Activated CD4-positive, CD25-positive, alpha-beta regulatory T cell treated with anti-CD3 and anti-CD28 coated beads, Interleukin-2, amount 50 U/mL, for 72 hours (primary cell): Measurements from ENCODE around the gene HPX.
"Not testable (repeated sequence)": the region's sequence is repeated elsewhere in the genome, so short reads cannot be mapped to it uniquely, and the experiment has no call there.

ENCODE experiments used
- DNase-seq: peaks from one replicate; pipeline ENCODE4 v3.0.0; 2021

Gene HPX

DNA sequence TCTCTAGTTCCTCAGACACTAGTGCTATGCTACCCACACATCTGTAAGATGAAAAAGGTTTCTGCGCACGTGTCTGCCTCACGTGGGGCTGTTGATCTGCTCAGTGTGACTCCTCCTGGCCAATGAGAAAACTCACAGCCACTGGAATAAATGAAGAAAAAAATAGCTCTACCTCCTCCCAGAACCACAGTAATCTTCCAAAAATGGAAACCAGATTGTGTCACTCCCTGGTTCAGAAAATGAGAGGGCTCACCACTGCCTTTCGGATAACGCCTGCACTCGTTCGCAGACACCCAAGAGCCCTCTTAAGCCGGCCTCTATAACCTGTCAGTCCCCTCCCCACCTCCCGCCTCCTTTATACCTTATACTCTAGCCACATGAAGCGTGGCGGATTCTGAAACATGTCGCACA lies 27.0 kb downstream of the HPX start:
- DNase-seq, result peak; percentile 58

DNA sequence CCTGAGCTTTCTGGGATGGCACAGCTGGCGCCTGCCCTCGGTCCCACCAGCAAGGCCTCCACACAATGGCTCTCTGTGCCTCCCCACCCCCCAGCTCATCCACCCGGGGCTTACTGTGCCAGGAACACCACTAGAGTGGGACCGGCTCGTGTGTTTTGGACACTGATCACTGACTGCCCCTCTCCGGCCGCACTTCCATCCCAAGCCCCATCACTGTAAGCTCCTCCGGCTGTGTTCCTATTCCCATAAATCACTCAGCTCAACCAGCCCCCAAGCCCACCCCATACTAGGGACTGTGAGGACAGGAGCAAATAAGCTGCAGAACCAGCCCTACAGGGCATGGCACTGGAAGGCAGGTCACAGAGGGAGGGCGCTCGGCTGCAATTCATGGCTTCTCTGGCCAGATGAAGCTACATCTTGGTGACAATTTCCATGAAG lies 29.2 kb downstream of the HPX start:
- no peak for DNase-seq

DNA sequence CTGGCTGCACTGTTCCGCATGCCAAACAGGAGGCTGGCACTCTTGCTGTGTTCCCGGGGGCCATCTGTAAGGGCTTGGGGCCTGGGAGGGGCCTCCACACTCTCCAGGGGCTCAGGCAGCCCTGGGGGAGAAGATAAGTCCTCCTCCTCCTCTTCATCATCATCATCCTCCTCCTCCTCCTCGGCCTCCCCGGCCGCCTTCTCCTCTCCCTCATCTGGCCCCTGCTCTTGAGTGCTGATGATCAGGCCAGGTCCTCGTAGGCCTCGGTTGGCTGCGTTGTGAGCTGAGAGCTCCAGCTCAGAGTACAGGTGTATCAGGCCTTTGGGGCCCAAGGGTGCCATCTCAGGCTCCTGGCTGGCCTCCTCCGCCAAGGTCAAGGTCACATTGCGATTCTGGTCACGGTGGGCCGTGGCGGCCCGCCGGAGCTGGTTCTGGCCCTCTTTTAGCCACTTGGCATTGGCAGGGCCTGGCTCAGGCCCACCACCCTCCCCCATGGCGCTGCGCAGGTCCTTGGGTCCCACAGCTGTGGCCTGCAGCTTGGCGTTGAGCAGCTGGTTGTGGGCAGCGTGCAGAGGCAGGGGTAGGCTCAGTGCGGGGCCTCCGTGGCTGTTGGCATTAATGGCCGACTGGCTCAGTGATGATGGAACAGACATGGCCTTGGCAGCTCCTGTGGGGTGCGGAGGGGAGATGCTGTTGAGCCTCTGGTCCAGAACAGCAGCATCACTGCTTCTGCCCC lies 29.9 kb downstream of the HPX start:
- DNase-seq, result no peak

DNA sequence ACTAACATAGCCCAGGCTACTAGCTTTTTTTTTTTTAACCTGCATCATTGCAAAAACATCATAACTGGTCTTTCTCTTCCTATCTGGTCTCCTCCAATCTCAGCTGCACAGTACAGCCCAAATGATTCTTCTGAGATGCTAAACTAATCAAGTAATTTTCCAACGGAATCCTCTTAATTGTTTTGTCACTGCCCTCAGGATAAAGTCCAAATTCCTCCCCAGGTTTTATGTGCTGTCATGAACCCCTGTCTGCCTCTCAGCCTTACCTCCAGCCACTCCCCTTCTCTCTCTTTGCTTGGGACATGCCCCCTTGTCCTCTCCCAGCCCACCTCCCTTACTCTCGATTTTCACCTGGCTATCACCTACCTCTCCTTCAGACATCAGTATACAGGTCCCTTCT lies 34.4 kb downstream of the HPX start:
- no peak for DNase-seq

DNA sequence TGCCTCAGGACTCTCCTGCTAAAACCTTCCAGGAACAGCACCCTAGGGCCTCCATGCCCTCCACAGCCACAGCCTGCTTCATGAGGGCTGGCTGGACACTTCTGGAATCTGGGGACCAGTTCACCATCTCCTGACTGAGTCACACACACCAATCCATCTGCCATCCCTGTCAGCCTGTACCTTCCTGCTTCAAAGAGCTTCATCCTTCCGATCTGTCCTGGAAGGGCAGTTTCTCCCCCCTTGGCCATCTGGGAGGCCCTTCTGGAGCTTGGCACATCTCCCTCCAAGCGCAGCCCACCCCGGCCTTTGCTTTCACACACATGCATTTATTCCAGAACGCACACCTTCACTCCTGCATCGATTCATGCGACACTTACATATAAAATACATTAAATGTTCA lies 34.9 kb downstream of the HPX start:
- no peak for DNase-seq

DNA sequence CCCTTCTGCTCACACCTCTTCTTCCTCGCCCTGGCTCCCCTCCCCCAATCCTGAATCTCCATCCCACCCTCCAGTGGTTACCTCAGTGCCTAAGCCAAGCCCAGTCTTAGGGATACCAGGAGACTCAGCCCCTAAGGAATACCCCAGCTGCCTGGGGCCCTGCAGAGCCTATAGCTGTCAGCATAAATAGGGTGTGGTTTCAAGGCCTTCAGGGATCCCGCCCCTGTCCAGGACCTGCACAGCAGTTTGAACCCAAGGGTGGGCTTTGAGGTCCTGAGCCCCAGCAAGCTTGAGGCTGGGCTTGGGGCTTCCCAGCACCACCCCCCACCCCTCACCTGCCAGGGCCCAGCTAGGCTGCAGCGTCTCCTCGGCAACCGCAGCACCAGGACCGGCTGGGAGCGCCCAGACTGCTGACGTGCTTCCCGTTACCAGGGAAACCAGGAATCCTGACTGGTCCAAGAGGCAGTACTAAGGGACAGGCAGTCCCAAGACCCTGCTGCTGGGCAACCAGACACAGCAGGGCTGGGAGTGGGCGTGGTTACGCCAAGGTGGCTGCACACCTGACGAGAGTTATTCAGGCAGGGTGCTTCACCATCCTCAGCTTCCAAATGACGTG lies 35.6 kb downstream of the HPX start:
- DNase-seq, result no peak

DNA sequence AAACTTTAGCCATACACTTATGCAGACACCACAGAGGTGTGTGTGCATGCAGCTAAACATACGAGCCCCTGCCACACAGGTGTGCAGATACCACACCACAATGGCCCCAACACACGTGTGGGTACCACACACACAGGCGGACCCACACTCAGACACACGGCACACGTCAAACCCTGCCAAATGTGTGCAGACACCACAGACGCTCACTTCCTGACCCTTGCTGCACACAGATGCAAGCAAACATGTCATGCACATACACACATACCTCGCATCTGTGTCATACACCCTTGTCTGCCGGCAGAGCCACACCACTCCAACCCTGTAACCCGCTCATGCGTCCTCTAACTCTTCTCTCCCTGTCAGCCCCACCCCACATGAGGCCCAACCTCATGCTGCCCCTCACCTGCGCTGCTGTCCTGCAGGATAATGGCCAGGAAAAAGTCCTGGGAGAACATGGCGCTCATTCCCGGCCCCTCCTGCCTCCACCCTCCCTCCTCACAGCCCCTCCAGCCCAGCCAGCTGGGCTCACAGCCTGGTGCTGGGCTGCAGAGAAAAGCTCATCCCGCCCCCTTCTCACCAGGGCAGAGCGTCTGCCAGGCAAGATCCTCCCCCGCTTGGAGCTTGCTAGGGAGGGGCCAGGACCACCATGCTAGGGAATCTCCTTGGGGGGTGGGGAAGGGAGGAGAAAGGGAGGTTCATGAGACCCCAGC lies 36.3 kb downstream of the HPX start:
- no peak for DNase-seq

DNA sequence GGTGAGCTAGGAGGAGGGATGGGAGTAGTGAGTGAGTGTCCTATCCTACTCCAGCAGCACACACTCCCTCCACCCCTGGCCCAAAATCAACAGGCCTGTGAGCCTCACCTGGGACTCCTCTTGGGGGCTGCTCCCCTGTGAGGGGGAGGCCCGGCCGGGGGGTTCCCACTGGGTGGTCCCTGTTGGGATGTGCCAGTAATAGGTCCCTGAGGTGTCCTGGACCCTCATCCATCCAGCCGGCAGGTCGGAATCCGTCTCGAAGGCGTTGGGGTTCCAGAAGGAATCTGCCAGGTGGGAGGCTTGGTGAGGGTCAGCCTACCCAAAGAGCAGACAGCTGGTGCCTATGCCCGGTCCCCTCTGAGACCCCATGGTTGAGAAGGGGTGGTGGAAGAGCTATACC lies 37.2 kb downstream of the HPX start:
- no peak for DNase-seq

DNA sequence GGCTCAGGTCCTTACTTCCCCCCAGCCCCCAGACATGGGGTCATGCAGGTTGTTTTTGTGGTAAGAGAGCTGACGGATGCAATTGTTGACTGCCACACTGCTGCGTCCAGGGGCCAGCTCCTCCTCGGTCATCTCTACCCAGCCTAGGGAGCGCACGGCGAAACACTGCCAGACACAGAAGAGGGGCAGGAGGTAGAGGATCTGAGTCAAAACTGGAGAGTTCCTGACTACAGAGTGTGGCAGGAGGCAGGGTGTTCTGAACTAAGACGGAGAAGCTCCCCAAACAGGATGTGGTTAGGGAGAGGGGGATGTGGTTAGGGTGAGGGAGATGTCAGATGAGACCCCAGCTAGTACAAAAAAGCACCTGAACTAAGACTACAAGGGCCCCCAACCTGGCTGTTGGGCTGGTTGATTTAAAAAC lies 38.2 kb downstream of the HPX start:
- peak; percentile 50 for DNase-seq

DNA sequence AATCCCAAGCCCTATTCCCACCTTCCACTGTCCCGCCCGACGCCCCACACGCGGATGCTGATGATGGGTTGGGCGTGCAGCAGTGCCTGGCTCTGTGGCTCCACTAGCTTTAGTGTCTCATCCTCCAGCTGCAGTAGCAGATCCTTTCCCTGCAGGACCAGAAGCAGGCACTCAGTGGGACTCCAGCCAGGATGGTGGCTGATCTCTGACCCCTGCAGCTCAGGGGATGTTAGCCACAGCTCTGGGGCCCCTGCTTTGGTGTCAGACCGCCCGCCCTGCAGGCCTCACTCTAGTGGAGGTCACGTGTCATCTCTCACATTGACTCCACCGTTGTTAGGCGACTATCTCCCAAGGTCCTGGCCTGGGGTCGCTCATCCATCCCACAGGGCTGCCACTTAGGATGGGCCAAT lies 38.7 kb downstream of the HPX start:
- no peak for DNase-seq

DNA sequence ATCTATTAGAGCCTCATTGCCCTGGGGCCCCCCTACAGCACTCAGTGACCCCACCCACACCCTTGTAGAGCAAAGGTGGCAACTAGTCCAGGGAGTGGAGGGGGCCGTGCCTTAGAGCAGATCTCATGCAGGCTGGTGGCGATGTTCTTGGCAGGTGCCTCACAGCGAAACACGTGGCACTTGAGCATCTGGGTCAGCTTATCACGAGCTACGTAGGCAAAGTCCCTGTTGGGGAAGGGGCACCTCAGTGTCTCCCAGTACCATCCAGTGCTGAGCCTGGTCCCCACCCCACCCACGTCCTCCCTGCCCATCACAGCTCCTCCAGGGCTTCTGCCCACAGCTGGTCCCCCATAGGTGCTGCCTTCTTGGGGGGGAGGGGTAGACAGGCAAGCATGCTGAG lies 39.3 kb downstream of the HPX start:
- DNase-seq, result no peak

DNA sequence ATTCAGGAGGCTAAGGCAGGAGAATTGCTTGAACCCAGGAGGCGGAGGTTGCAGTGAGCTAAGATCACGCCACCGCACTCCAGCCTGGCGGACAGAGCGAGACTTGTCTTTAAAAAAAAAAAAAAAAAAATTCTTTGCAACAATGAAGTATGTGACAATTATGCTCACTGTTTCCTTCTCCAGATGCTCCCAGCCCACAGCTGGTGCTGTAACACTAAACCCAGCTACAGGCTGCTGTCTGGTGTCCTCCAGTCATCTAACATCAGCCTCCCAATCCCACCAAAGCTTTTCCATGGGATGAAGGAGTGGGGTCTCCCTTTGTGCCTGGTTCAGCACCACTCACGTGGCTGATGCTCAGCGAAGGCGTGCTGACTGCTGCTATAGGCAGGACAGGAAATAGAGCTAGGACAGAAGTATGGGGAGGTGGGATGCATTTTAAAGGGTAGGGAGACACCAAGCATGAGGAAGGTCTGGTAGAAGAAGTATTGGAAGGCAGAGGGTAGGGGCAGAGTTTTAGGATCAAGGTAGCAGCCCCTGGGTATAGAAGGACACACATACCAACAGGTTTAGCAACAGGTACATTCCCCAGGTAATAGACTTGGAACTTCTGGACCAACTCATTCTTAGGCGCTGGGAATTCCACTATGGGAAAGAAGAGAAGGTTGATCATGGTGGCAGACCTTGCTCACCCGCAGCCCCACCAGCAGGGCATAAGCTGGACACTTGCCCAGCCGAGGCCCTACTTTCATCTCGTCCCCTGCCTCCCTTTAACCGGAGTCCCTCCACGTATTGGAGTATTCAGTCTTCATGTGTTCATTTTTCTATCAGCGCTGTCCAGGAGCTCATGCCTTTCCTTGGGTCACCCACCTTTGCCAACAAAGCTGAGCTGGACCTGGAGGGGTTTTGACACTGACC lies 40.1 kb downstream of the HPX start:
- DNase-seq, result no peak

DNA sequence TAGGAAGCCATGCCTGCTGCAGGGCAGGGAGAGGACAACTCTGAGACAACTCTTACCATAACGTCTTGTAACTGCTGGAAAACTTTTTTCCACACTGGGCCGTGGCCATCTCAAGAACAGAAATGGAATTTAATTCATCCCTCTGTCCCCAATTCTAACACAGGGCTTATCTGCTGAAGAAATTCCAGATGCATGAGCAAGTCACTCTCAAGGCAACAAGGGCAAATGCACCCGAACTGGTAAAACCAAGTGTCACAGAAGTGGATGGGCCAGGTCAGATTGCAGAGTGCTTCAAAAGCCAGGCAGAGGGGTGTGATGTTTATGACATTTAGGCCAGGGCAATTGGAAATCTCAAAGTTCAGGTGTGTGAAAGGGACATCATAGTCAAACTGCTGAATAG lies 43.2 kb downstream of the HPX start:
- no peak for DNase-seq

DNA sequence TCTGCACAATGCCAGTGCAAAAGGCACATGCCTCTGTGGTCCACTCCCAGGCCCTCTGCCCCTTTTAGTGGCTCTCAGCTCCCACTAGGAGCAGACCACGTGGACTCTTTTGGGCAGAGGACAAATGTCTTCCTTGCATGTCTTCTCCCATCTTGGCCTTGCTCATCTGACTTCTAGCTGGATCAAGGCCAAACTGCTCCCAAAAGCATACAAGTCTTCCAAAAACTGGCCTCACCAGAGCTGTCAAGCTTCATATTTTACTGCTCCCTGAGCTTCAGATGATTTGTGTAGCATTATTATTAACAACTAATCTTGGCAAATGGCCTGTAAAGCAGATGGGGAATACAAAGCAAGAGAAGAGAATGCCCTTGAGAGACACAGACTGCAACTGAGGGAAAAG lies 43.6 kb downstream of the HPX start:
- DNase-seq, result no peak

DNA sequence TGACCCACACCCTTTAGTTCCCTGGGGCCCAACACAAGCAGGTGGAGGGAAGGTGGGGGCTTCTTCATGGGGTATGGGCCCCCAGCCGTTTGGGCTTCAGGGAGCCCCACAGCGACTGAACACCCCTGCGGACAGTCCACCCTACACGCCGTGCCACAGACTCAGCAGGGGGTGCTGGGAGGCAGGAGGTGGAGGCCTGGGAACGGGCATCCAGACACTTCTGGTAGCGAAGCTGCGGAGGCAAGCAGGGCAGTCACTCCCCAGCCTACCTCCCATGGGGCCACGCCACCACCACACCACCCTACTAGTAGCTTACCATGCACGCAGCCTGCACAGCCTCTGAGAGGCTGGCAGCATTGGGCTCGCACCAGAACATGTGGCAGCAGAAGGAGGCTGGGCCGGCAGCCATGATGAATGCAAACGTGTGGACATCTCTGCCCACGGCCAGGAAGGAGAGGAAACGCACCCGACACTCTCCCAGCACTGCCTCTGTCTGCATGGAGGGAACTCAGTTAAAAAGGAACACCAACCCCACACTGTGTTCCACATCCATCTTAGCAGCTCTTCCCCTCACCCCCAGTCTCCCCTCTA lies 45.2 kb downstream of the HPX start:
- no peak for DNase-seq

DNA sequence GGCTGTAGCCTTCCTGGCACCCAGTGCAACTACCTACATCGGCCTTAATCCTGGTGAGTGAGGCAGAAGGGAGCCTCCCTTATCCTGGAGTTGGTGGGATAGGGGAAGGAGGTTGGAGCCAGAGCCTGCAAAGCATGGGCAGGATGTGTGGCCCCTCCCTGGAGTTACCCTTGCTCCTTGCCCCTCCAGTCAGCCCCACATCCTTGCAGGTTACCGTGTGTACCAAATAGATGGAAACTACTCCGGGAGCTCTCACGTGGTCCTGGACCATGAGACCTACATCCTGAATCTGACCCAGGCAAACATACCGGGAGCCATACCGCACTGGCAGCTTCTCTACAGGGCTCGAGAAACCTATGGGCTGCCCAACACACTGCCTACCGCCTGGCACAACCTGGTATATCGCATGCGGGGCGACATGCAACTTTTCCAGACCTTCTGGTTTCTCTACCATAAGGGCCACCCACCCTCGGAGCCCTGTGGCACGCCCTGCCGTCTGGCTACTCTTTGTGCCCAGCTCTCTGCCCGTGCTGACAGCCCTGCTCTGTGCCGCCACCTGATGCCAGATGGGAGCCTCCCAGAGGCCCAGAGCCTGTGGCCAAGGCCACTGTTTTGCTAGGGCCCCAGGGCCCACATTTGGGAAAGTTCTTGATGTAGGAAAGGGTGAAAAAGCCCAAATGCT lies 46.7 kb downstream of the HPX start:
- DNase-seq, result no peak

DNA sequence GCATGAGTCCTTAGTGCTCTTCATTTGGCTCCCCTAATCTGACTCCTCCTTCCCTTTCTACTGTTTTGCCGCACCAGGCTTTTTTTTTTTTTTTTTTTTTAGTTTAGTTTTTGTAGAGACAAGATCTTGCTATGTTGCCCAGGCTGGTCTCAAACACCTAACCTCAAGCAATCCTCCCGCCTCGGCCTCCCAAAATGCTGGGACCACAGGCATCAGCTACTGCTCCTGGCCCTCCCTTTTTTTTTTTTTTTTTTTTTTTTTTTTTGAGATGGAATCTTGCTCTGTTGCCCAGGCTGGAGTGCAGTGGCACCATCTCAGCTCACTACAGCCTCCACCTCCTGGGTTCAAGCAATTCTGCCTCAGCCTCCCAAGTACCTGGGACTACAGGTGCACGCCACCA lies 48.5 kb downstream of the HPX start:
- DNase-seq, result not testable (repeated sequence)

DNA sequence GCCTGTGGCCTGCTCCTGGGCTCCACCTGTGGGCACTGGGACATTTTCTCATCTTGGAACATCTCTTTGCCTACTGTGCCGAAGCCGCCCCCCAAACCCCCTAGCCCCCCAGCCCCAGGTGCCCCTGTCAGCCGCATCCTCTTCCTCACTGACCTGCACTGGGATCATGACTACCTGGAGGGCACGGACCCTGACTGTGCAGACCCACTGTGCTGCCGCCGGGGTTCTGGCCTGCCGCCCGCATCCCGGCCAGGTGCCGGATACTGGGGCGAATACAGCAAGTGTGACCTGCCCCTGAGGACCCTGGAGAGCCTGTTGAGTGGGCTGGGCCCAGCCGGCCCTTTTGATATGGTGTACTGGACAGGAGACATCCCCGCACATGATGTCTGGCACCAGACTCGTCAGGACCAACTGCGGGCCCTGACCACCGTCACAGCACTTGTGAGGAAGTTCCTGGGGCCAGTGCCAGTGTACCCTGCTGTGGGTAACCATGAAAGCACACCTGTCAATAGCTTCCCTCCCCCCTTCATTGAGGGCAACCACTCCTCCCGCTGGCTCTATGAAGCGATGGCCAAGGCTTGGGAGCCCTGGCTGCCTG lies 49.2 kb downstream of the HPX start:
- no peak for DNase-seq

DNA sequence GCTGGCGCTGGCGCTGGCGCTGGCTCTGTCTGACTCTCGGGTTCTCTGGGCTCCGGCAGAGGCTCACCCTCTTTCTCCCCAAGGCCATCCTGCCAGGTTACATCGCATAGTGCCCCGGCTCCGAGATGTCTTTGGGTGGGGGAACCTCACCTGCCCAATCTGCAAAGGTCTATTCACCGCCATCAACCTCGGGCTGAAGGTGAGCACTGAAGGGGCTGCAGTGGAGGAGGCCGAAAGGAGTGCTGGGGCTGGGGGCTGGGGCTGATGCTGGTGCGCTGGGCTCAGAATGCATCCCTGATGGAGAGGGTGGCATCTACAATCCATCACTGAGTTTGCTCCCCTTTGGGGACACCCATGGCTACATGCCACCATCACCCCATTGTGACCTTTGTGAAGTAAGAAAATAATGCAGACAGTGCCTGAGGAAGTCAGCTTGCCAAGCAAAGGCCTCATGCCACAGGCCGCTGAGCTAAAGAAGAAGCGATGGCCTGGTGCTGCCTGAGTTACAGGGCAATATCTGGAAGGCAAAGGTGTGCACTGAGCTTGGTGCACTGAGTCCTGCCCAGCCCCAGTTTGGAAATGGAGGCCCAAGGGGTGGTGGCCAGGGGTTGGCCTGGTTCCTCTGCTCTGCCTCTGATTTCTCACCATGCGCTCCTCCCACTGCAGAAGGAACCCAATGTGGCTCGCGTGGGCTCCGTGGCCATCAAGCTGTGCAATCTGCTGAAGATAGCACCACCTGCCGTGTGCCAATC lies 49.9 kb downstream of the HPX start:
- DNase-seq, result no peak

DNA sequence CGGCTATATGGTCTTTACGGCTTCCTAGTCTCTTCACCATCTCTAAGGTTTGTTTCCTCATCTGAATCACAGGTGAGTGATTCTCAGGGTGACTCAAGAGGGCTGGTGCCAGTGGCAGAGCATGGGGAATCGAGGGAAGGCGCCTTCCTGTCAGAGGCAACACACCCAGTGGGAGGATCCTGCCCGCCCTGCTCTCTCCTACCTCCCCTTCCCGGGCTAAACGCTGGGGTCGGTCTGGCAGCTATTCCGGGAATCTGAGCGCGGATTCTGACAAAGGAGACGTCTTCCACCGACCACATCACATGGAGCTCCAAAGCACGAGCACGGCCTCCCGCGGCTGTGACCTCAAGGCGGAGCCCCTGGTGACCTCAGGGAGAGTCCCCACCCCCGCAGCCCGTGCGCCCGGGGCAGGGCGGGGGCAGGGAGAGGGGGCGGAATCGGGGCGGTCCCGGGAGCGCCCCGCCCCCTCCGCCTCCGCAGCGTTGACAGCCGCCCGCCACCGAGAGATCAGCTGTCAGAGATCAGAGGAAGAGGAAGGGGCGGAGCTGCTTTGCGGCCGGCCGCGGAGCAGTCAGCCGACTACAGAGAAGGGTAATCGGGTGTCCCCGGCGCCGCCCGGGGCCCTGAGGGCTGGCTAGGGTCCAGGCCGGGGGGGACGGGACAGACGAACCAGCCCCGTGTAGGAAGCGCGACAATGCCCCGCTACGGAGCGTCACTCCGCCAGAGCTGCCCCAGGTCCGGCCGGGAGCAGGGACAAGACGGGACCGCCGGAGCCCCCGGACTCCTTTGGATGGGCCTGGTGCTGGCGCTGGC lies 50.7 kb downstream of the HPX start, which contains the start of gene SMPD1:
Gene SMPD1, plus strand, starts transcription at position 570 of the 813 bp plus-strand sequence. Its CDS starts 125 bp downstream, at position 695.
- peak; percentile 90 for DNase-seq
